ENCODE measurements around the gene PLAAT5. TPM values are rescaled to one million over a fixed set of nuclear protein-coding genes. Genes with fewer than 3 reads are reported as not detected.

Gene PLAAT5
- total RNA-seq, 1 experiment from 2014 or later, result not detected

DNA sequence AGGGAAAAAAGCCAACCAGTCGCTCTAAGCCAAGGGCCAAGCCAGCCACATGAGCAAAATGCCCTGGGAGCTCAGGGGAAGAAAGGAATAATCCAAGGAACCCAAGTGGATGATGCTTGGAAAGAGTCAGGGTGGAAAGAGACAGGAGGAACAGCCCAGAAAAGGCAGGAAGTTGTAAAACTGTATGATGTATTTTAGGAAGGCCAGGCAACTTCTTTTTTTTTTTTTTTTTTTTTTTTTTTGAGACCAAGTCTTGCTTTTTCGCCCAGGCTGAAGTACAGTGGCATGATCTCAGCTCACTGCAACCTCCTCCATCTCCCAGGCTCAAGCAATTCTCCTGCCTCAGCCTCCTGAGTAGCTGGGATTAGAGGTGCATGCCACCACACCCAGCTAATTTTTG lies 16.5 kb upstream of the PLAAT5 start:
- H3K4me2 ChIP-seq (ENCODE audit: low read length), result no peak overlapping the region
- no peak overlapping the region for H3K27ac ChIP-seq (ENCODE audit: low read depth, low read length)
- ChIA-PET RAD21 (ENCODE audit: low non-redundant PET in 1 of 2, low total read pairs in 2 of 2, uncharacterized antibody in 2 of 2, unreplicated experiment in 2 of 2) (interaction anchor here in 1 of 2 experiments (1.0 kb wide), 1 partner anchor 28 kb away, joined by 3 read pairs; no protein-coding TSS in a partner anchor), CTCF (interaction anchor here (1.3 to 2.2 kb wide), 3 partner anchors 26 to 472 kb away, joined by 3 to 16 read pairs (median 5); no protein-coding TSS in a partner anchor), POLR2A (no interaction called here)
- H3K9ac ChIP-seq (ENCODE audit: low read length), result no peak overlapping the region
- H2AFZ ChIP-seq (ENCODE audit: low read depth, low read length, poor library complexity, severe bottlenecking), result no peak overlapping the region
- no peaks in the 10 kb centered on the region for H3K79me2 ChIP-seq (ENCODE audit: insufficient read depth, low read length)
- ATAC-seq (no peak), DNase-seq (ENCODE audit: low read depth, low spot score) (no peak)
- BruUV-seq (replicated peaks), result no TSS peak
- no peaks in the 10 kb centered on the region for H3K36me3 ChIP-seq (ENCODE audit: control insufficient read depth in 1 of 2, insufficient read depth in 2 of 2, low read length in 2 of 2)
- no peaks in the 10 kb centered on the region for H3K4me1 ChIP-seq (ENCODE audit: control insufficient read depth in 1 of 2, insufficient read depth in 2 of 2, low read length in 2 of 2)
- no peaks in the 10 kb centered on the region for H3K9me3 ChIP-seq (ENCODE audit: control insufficient read depth in 1 of 2, insufficient read depth in 1 of 2, low read depth in 1 of 2, low read length in 2 of 2)
- H3K4me3 ChIP-seq (replicated peaks in 1 of 2; ENCODE audit: low read depth in 1 of 2, low read length in 2 of 2), result no peak overlapping the region
- TF ChIP-seq ZNF274 (IDR thresholded peaks at IDR 0.05; ENCODE audit: low read depth, low read length) (no peak), MAX (IDR thresholded peaks at IDR 0.05) (no peak), RAD21 (IDR thresholded peaks at IDR 0.05; ENCODE audit: low read depth) (no peak), EGR1 (IDR thresholded peaks at IDR 0.05; ENCODE audit: low read depth) (no peak), SRF (IDR thresholded peaks at IDR 0.05; ENCODE audit: low read depth) (no peak), CEBPB (IDR thresholded peaks at IDR 0.05; ENCODE audit: low read depth) (no peak), ELF1 (IDR thresholded peaks at IDR 0.05; ENCODE audit: borderline replicate concordance, low read depth) (no peak), FOSL1 (IDR thresholded peaks at IDR 0.05; ENCODE audit: low read depth) (no peak), CBX3 (IDR thresholded peaks at IDR 0.05; ENCODE audit: low read depth) (no peak), ZFX (IDR thresholded peaks at IDR 0.05) (no peak), SIN3A (IDR thresholded peaks at IDR 0.05; ENCODE audit: low read depth) (no peak), EZH2phosphoT487 (IDR thresholded peaks at IDR 0.05; ENCODE audit: borderline replicate concordance) (no peak), SP1 (IDR thresholded peaks at IDR 0.05; ENCODE audit: low read depth) (no peak), EZH2 (IDR thresholded peaks at IDR 0.05) (no peak), YY1 (IDR thresholded peaks at IDR 0.05; ENCODE audit: extremely low read depth, insufficient replicate concordance, low read depth, low read length) (no peak)
- TF ChIP-seq, protein P1, sequence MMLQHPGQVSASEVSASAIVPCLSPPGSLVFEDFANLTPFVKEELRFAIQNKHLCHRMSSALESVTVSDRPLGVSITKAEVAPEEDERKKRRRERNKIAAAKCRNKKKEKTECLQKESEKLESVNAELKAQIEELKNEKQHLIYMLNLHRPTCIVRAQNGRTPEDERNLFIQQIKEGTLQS (IDR thresholded peaks at IDR 0.05), result no peak
- TF ChIP-seq, protein P2, sequence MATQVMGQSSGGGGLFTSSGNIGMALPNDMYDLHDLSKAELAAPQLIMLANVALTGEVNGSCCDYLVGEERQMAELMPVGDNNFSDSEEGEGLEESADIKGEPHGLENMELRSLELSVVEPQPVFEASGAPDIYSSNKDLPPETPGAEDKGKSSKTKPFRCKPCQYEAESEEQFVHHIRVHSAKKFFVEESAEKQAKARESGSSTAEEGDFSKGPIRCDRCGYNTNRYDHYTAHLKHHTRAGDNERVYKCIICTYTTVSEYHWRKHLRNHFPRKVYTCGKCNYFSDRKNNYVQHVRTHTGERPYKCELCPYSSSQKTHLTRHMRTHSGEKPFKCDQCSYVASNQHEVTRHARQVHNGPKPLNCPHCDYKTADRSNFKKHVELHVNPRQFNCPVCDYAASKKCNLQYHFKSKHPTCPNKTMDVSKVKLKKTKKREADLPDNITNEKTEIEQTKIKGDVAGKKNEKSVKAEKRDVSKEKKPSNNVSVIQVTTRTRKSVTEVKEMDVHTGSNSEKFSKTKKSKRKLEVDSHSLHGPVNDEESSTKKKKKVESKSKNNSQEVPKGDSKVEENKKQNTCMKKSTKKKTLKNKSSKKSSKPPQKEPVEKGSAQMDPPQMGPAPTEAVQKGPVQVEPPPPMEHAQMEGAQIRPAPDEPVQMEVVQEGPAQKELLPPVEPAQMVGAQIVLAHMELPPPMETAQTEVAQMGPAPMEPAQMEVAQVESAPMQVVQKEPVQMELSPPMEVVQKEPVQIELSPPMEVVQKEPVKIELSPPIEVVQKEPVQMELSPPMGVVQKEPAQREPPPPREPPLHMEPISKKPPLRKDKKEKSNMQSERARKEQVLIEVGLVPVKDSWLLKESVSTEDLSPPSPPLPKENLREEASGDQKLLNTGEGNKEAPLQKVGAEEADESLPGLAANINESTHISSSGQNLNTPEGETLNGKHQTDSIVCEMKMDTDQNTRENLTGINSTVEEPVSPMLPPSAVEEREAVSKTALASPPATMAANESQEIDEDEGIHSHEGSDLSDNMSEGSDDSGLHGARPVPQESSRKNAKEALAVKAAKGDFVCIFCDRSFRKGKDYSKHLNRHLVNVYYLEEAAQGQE (IDR thresholded peaks at IDR 0.05; ENCODE audit: low read depth), result no peak
- TF ChIP-seq, protein P3, sequence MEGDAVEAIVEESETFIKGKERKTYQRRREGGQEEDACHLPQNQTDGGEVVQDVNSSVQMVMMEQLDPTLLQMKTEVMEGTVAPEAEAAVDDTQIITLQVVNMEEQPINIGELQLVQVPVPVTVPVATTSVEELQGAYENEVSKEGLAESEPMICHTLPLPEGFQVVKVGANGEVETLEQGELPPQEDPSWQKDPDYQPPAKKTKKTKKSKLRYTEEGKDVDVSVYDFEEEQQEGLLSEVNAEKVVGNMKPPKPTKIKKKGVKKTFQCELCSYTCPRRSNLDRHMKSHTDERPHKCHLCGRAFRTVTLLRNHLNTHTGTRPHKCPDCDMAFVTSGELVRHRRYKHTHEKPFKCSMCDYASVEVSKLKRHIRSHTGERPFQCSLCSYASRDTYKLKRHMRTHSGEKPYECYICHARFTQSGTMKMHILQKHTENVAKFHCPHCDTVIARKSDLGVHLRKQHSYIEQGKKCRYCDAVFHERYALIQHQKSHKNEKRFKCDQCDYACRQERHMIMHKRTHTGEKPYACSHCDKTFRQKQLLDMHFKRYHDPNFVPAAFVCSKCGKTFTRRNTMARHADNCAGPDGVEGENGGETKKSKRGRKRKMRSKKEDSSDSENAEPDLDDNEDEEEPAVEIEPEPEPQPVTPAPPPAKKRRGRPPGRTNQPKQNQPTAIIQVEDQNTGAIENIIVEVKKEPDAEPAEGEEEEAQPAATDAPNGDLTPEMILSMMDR (IDR thresholded peaks at IDR 0.05 in 2 of 3, conservative IDR thresholded peaks at IDR 0.05 in 1 of 3; ENCODE audit: borderline replicate concordance in 1 of 3, insufficient read depth in 1 of 3, low read depth in 2 of 3, low read length in 2 of 3), result no peak
- TF ChIP-seq, protein P4, sequence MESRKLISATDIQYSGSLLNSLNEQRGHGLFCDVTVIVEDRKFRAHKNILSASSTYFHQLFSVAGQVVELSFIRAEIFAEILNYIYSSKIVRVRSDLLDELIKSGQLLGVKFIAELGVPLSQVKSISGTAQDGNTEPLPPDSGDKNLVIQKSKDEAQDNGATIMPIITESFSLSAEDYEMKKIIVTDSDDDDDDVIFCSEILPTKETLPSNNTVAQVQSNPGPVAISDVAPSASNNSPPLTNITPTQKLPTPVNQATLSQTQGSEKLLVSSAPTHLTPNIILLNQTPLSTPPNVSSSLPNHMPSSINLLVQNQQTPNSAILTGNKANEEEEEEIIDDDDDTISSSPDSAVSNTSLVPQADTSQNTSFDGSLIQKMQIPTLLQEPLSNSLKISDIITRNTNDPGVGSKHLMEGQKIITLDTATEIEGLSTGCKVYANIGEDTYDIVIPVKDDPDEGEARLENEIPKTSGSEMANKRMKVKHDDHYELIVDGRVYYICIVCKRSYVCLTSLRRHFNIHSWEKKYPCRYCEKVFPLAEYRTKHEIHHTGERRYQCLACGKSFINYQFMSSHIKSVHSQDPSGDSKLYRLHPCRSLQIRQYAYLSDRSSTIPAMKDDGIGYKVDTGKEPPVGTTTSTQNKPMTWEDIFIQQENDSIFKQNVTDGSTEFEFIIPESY (IDR thresholded peaks at IDR 0.05; ENCODE audit: extremely low read depth, insufficient replicate concordance, low read length), result no peak
- intact Hi-C loops (cut with micrococcal nuclease), result loop anchor here (10.0 kb wide), 1 partner anchor 1207 kb away; no protein-coding TSS in a partner anchor
- H4K20me1 ChIP-seq (ENCODE audit: insufficient read depth), result no peaks in the 10 kb centered on the region
- no peaks in the 10 kb centered on the region for H3K9me2 ChIP-seq (ENCODE audit: insufficient read depth)
- no peaks in the 10 kb centered on the region for H3K27me3 ChIP-seq (ENCODE audit: insufficient read depth, low read length)

Data from HCT116 (cell line).